Measurements from ENCODE around the gene PANX1.

PANX1 gene

GRCh38 chr11:94193288-94193687 is 64.6 kb downstream of the PANX1 start:
- H3K4me3 ChIP-seq (ENCODE audit: low read depth, low read length), result no peak overlapping the region
- DNase-seq (ENCODE audit: low read depth), result no peak
- TF ChIP-seq CTCF (IDR thresholded peaks at IDR 0.05; ENCODE audit: control insufficient read depth, extremely low read depth, insufficient read depth), result no peak

- no peak overlapping the region for H3K4me3 ChIP-seq (ENCODE audit: low read depth, low read length)
- no peak for DNase-seq (ENCODE audit: low read depth)
- TF ChIP-seq CTCF (IDR thresholded peaks at IDR 0.05; ENCODE audit: control insufficient read depth, extremely low read depth, insufficient read depth), result no peak
Measured at GRCh38 chr11:94194712-94195111, 66.1 kb downstream of the PANX1 start.

- no peak overlapping the region for H3K4me3 ChIP-seq (ENCODE audit: low read depth, low read length)
- no peak for DNase-seq (ENCODE audit: low read depth)
- TF ChIP-seq CTCF (IDR thresholded peaks at IDR 0.05; ENCODE audit: control insufficient read depth, extremely low read depth, insufficient read depth), result no peak
Measured at GRCh38 chr11:94196363-94196762, 67.7 kb downstream of the PANX1 start.

DNA sequence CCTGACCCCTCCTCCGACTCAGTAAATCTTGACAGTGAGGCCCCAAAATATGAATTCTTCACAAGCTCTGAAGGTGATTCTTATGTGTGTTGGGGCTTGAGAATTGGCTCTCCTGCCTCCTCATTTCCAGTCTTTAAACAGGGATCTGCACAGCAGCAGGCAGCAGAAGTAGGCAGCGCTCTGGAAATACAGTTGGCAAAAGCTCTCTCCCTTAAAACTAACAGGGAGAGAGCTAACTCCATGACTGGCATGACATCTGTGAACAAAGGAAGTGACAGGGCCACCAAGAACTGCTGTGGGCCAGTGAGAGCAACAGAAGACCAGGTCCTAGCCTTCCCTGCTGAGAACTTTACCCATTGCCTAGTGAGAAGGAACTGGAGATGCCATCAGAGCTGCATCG is 70.1 kb downstream of the PANX1 start:
- H3K4me3 ChIP-seq (ENCODE audit: low read depth, low read length), result no peak overlapping the region
- no peak for DNase-seq (ENCODE audit: low read depth)
- no peak for TF ChIP-seq CTCF (IDR thresholded peaks at IDR 0.05; ENCODE audit: control insufficient read depth, extremely low read depth, insufficient read depth)

DNA sequence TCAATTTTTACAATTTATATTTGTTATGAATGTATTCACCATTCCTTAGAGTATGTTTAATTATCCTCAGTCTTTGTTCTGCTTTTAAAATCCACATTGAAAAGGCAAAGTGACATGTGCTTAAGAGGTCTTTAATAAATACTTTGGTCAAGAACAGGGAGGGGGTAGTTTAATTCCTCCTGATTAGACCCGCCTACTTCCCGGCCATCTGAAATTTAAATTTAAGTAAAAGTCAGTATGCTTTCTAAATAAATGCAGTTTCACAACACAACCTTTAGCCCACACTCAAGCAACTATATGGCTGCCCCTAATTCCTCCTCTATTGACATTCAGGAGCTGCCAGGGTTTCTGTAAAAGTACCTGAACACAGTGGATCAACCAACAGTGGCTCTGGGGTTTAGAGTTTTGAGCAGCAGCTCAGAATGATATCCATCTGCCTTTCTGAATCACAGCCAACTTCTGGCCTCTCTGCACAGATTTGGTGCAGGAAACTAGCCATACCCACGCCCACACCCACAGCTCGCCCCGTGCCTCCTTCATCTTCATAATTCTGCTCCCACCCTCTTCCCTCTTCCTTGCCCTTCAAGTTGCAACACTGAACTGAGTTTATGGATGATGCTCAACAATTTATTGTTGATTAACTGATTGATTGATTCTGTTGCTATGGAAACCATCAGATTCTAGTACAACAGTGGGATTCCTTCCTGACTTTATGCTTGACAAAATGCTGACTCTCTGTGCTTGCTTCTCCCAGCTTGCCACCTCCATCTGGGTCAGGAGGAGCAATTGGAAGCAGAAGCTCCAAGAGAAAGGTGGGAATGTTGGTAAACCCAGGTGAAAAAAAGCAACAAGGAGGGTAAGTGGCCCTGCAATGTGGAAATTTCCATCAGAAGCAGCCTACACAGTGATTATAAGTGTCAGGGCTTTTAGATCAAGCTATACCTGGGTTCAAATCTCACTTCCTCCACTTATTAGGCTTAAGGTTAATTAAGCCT is 70.8 kb downstream of the PANX1 start:
- TF ChIP-seq CTCF (IDR thresholded peaks at IDR 0.05; ENCODE audit: control insufficient read depth, extremely low read depth, insufficient read depth), result no peak
- DNase-seq (ENCODE audit: low read depth), result no peak
- H3K4me3 ChIP-seq (ENCODE audit: low read depth, low read length), result no peak overlapping the region

DNA sequence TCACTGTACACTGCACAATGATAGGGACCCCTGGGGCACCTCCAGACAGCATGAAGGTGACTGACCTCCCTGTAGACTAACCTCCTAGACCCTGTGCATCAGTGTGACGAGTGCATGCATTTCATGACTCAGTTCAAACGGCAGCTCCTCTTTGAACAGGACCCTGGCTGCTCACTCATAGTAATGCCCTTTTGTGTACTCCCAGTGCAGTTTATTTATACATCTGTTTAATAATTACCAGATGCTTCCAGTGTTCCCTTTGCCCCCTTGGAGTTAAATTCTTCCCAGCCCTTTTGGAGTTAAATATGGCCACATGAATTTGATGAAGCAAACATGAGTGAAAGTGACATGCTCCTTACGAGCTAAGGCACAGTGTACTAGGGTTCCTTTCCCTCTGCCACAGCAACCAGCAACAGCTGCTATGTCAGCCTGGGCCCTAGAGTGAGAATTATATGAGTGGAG is 72.4 kb downstream of the PANX1 start:
- H3K4me3 ChIP-seq (ENCODE audit: low read depth, low read length), result no peak overlapping the region
- no peak for DNase-seq (ENCODE audit: low read depth)
- no peak for TF ChIP-seq CTCF (IDR thresholded peaks at IDR 0.05; ENCODE audit: control insufficient read depth, extremely low read depth, insufficient read depth)
